NCI-H748 (cell line): ENCODE measurements around the gene DCAF8.
A peak's percentile ranks its signal among the peaks of the same experiment; 100 is the strongest.

ENCODE experiments used
- DNase-seq: peaks from one replicate; lab custom pipeline; 2025; ENCODE audit not compliant: unreplicated experiment; lab: John Stamatoyannopoulos, UW

DCAF8 gene

GRCh38 chr1:160171354-160171753, 91.0 kb downstream of the DCAF8 start:
- no peak for DNase-seq

- DNase-seq: peak; percentile 92
Measured at GRCh38 chr1:160169553-160170399, 92.6 kb downstream of the DCAF8 start.

GRCh38 chr1:160168609-160169369, 93.6 kb downstream of the DCAF8 start:
- no peak for DNase-seq

- DNase-seq: peak; percentile 22
Measured at GRCh38 chr1:160168016-160168415, 94.3 kb downstream of the DCAF8 start.

- DNase-seq: no peak
Measured at GRCh38 chr1:160167580-160167979, 94.8 kb downstream of the DCAF8 start.

GRCh38 chr1:160167056-160167455, 95.3 kb downstream of the DCAF8 start:
- no peak for DNase-seq

- no peak for DNase-seq
Measured at GRCh38 chr1:160166166-160166868, 96.0 kb downstream of the DCAF8 start.
